ENCODE data around the gene RMND5B. TPM values are rescaled to one million over a fixed set of nuclear protein-coding genes. Genes with fewer than 3 reads are reported as not detected.

The RMND5B gene
- total RNA-seq, 1 donor from 2014 or later, result 25.3 TPM

DNA sequence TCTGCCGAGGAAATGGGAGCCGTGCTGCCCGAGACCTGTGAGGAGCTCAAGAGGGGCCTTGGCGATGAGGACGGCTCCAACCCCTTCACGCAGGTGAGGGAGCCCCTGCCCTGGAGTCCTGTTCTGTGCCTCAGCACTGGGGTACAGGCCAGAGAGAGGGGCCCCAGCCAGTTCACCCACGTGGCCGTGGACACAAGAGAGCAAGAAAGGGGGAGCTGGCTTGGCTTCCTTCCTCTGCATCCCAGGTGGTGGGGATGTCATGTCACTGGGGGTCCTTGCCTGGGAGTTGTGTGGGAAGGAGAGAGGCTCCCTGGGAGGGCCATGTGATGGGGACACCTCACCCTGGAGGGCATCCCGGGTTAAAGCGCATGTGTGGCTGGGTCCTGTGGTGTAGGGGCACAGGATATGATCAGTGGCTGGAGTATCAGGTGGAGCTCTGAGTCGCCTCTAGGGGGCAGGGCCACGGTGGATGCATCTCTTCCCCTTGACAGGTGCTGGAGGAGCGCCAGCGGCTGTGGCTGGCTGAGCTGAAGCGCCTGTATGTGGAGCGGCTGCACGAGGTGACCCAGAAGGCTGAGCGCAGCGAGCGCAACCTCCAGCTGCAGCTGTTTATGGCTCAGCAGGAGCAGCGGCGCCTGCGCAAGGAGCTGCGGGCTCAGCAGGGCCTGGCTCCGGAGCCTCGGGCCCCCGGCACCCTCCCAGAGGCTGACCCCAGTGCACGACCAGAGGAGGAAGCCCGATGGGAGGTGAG lies 10.0 kb upstream of the RMND5B start:
- no peak overlapping the region for H2AFZ ChIP-seq (replicated peaks)
- H3K4me1 ChIP-seq, result peaks cover 15% of the 10 kb centered on the region

DNA sequence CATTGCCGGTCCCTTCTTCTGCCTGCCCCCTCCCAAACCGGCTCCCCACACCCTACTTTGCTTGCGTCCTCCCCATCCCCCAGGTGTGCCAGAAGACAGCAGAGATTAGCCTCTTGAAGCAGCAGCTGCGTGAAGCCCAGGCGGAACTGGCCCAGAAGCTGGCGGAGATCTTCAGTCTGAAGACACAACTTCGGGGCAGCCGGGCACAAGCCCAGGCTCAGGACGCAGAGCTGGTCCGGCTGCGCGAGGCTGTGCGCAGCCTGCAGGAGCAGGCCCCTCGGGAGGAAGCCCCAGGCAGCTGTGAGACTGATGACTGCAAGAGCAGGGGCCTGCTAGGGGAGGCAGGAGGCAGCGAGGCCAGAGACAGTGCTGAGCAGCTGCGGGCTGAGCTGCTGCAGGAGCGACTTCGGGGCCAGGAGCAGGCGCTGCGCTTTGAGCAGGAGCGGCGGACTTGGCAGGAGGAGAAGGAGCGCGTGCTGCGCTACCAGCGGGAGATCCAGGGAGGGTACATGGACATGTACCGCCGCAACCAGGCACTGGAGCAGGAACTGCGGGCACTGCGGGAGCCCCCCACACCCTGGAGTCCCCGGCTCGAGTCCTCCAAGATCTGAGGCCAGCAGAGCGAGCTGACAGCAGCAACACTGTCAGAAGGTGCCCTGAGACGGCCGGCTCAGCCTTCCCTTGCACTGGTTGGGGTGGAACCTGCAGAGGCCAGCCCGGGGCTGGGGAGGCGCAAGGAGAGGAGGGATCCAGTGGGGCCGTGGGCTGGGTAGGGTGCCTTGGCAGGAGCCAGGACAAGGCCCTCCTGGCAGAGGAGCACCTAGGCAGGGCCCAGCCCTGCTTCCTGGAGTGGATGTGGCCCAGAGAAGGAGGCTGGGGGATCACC lies 9.2 kb upstream of the RMND5B start:
- peaks cover 14% of the 10 kb centered on the region for H4K20me1 ChIP-seq (ENCODE audit: low read depth)
- H3K27me3 Mint-ChIP-seq (ENCODE audit: insufficient read depth, low read depth), result peaks cover 8% of the 10 kb centered on the region
- H3K36me3 Mint-ChIP-seq, result peaks cover 3% of the 10 kb centered on the region
- no peak overlapping the region for H3K4me3 ChIP-seq
- H3K4me2 ChIP-seq, result no peak overlapping the region
- H3K27ac Mint-ChIP-seq, result no peak overlapping the region
- H3K4me3 Mint-ChIP-seq, result no peak overlapping the region
- no peaks in the 10 kb centered on the region for H3K9me3 Mint-ChIP-seq
- no peak overlapping the region for H3K9ac ChIP-seq
- DNase-seq (ENCODE audit: low spot score), result no peak
- H3K27ac ChIP-seq, result no peak overlapping the region
- peaks cover 23% of the 10 kb centered on the region for H3K4me1 Mint-ChIP-seq
- no peaks in the 10 kb centered on the region for H3K36me3 ChIP-seq
- peaks cover 19% of the 10 kb centered on the region for H3K79me2 ChIP-seq (ENCODE audit: low read depth)
- H3F3A ChIP-seq (ENCODE audit: low read depth), result peaks cover 21% of the 10 kb centered on the region
- peaks cover 20% of the 10 kb centered on the region for H3K4me1 ChIP-seq
- no peak overlapping the region for H2AFZ ChIP-seq (replicated peaks)
- no peak for TF ChIP-seq EZH2phosphoT487 (IDR thresholded peaks at IDR 0.05)
- no peak for TF ChIP-seq EZH2 (IDR thresholded peaks at IDR 0.05)
- TF ChIP-seq, protein P1, sequence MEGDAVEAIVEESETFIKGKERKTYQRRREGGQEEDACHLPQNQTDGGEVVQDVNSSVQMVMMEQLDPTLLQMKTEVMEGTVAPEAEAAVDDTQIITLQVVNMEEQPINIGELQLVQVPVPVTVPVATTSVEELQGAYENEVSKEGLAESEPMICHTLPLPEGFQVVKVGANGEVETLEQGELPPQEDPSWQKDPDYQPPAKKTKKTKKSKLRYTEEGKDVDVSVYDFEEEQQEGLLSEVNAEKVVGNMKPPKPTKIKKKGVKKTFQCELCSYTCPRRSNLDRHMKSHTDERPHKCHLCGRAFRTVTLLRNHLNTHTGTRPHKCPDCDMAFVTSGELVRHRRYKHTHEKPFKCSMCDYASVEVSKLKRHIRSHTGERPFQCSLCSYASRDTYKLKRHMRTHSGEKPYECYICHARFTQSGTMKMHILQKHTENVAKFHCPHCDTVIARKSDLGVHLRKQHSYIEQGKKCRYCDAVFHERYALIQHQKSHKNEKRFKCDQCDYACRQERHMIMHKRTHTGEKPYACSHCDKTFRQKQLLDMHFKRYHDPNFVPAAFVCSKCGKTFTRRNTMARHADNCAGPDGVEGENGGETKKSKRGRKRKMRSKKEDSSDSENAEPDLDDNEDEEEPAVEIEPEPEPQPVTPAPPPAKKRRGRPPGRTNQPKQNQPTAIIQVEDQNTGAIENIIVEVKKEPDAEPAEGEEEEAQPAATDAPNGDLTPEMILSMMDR (IDR thresholded peaks at IDR 0.05), result no peak
- H3K9me3 ChIP-seq (ENCODE audit: low read depth), result no peaks in the 10 kb centered on the region
- H3K27me3 ChIP-seq, result no peaks in the 10 kb centered on the region

More for the DNA sequence above, 10.0 kb upstream of the RMND5B start:
- Mint-ChIP-seq H3K36me3 (peaks cover 2% of the 10 kb centered on the region), H3K27me3 (ENCODE audit: insufficient read depth, low read depth) (peaks cover 7% of the 10 kb centered on the region), H3K27ac (no peak overlapping the region), H3K9me3 (no peaks in the 10 kb centered on the region), H3K4me3 (no peak overlapping the region), H3K4me1 (peaks cover 26% of the 10 kb centered on the region)
- Histone ChIP-seq H3K9me3 (ENCODE audit: low read depth) (no peaks in the 10 kb centered on the region), H3F3A (ENCODE audit: low read depth) (peaks cover 21% of the 10 kb centered on the region), H3K36me3 (no peaks in the 10 kb centered on the region), H3K27ac (no peak overlapping the region), H3K9ac (no peak overlapping the region), H3K79me2 (ENCODE audit: low read depth) (peaks cover 23% of the 10 kb centered on the region), H3K4me2 (no peak overlapping the region), H3K27me3 (no peaks in the 10 kb centered on the region), H3K4me3 (no peak overlapping the region), H4K20me1 (ENCODE audit: low read depth) (peaks cover 19% of the 10 kb centered on the region)
- TF ChIP-seq EZH2 (IDR thresholded peaks at IDR 0.05), result no peak
- TF ChIP-seq, protein P1 (IDR thresholded peaks at IDR 0.05), result peak; percentile 63
- peak; percentile 86 for DNase-seq (ENCODE audit: low spot score)

DNA sequence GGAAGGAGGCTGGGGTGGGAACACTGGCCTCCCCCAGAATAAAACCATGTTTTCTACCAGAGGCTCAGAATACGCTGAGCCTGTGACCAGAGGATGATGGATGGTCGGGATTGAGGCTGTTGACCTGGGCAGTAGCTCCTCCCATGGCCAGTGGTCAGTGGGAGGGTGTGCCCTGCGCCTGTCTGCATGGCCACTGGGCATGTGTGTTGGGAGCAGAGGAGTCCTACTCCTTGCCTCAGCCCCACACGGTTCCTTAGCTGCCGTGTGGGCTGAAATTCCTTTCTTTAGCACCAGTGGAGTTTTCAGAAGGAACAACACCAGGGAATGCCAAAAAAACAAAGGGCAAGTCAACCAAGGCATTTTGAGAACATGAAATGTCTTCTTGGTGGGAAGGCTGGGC lies 8.5 kb upstream of the RMND5B start:
- H3K4me1 Mint-ChIP-seq, result peaks cover 21% of the 10 kb centered on the region
- DNase-seq (ENCODE audit: low spot score), result no peak
- H3K36me3 ChIP-seq, result no peaks in the 10 kb centered on the region
- no peak overlapping the region for H3K4me2 ChIP-seq
- H3F3A ChIP-seq (ENCODE audit: low read depth), result peaks cover 24% of the 10 kb centered on the region
- H3K27me3 Mint-ChIP-seq (ENCODE audit: insufficient read depth, low read depth), result peaks cover 8% of the 10 kb centered on the region
- no peaks in the 10 kb centered on the region for H3K9me3 Mint-ChIP-seq
- H3K4me3 Mint-ChIP-seq, result no peak overlapping the region
- H3K4me3 ChIP-seq, result no peak overlapping the region
- H3K4me1 ChIP-seq, result peaks cover 20% of the 10 kb centered on the region
- H3K9ac ChIP-seq, result no peak overlapping the region
- H3K27me3 ChIP-seq, result no peaks in the 10 kb centered on the region
- no peak for TF ChIP-seq EZH2 (IDR thresholded peaks at IDR 0.05)
- TF ChIP-seq, protein P1 (IDR thresholded peaks at IDR 0.05), result no peak
- no peak for TF ChIP-seq EZH2phosphoT487 (IDR thresholded peaks at IDR 0.05)
- H2AFZ ChIP-seq (replicated peaks), result no peak overlapping the region
- H3K36me3 Mint-ChIP-seq, result peaks cover 3% of the 10 kb centered on the region
- peaks cover 7% of the 10 kb centered on the region for H4K20me1 ChIP-seq (ENCODE audit: low read depth)
- no peak overlapping the region for H3K27ac ChIP-seq
- H3K79me2 ChIP-seq (ENCODE audit: low read depth), result peaks cover 12% of the 10 kb centered on the region
- no peaks in the 10 kb centered on the region for H3K9me3 ChIP-seq (ENCODE audit: low read depth)
- H3K27ac Mint-ChIP-seq, result no peak overlapping the region
